ENCODE measurements around the gene THSD4.

- no peak for TF ChIP-seq CTCF (IDR thresholded peaks at IDR 0.05)
- TF ChIP-seq POLR2A (IDR thresholded peaks at IDR 0.05) = no peak
Observed at GRCh38 chr15:71484080-71484479, 368.8 kb downstream of the THSD4 start.
